HG03571 (cell line): ENCODE measurements around the gene NPAS2.

Experiments
- ATAC-seq: cut with Tn5 transposase; IDR thresholded peaks from one replicate; pipeline ENCODE4 v1.9.1; 2021; ENCODE audit not compliant: unreplicated experiment

NPAS2 gene

DNA sequence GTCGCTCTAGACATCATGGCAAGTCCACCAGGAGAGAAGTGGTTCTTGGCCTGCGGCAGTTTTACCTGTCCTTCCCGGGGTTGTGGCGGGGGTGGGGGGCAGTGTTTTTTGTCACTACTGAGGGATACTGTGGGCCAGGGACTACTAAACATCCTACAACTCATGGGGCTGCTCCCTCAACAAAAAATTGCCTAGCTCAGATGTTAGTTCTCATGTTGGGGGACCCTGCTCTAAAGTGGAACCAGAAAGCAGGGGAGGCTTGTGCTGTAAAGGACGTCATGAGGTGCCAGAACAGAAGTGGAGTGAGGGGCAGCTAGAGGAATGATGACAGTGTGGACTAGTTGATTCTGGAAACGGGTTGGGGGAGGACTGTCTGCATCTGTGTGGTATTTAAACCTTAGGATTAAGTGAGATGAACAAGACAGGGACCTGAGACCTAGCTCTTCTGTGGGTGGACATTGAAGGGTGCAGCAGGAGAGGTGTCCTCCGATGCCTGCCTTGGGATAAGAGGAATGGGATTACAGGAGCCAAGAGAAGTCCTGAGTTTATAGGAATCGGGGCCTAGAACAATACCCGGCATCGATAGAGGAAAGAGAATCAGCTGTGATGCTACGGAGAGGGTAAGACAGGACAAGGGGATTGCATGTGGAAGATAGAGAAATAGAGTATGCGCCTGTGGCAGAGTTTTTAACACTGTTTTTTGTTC, 184.8 kb downstream of the NPAS2 start:
- ATAC-seq: no peak

DNA sequence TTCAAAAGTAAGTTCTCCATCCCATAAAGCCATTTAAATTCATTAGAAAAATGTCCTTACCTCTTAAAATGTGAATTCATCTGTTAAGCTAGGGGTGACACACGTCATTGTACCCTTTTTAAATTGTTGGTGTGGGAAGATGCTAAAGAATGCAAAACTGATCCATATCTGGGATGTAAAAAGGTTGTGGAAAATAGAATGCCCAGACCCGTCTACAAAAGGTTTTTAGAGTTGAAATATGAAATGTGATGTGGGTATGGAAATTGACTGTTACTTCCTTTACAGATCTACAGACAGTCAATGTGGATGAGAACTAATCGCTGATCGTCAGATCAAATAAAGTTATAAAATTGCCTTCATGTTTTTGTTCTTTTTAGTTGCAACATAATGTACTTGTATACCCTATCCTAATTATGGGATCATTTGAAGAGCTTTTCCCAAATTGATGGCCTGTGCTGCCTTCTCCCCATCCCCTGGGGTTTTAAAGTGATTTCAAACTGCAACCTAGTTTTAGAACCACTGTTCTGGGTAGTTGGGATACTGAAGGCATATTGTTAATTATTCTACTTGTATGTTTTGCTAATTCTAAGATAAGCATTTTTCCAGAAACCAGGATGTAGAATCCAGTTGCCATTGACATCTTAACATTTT, 186.3 kb downstream of the NPAS2 start:
- ATAC-seq: no peak

DNA sequence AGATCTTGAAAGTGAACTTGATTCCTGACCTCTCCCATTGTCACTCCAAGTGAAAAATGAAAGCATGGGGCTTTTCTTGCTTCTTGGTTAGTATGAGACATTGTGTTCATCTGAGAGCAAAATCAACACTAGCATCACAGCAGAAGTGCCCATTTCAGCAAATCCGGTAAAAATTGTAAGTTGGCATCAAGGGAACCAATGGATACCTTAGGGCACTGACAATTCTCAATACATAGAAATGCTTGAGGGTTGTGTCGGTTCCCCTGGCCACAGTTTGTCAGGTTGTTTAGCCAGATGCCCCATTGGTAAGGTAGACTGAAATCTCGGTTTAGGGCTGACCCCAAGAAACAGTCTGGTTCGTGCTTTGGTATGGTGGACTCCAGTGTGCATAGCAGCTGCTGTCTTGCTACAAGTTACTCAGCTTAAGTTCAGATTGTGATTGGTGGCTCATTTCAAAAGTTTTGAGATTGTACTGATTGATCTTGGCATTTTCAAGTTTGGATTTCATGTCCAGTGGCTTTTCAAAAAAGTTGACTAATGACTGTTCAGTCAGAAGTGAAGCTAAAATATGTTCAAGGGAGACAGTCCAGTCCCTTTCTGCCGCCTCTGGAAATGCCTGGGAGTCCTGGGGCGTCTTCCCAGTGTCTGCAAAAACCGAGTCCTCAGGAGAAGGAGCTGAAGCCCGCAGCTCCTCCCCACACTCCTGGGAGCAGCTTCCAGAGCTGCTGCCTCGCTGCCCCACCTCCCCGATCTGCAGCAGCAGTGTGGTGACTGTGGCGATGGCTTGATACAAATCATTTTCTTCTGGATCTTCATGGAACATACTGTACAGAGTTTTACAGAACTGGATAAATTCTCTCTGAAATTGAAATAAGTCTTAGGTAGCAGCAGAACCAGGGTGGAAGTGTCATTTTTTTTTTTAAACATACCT, 187.7 kb downstream of the NPAS2 start:
- no peak for ATAC-seq

DNA sequence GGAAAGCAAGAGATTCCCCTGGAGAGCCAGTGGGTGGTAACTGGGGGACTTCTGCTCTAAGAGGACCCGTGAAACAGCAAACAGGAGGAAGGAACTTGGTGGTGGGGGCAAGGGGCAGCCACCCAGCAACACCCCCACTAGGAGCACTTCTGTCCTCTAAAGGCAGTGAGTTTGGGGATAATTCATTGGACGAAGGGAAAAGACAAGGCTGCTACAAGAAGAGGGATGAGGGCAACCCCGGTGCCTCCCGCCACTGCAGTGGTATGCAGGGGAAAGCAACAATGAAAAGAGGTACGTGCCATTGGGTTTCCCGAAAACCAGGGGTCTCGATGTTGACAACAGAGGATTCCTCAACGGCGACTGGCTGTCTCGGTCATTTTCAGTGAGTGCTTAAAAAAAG, 191.2 kb downstream of the NPAS2 start:
- no peak for ATAC-seq

DNA sequence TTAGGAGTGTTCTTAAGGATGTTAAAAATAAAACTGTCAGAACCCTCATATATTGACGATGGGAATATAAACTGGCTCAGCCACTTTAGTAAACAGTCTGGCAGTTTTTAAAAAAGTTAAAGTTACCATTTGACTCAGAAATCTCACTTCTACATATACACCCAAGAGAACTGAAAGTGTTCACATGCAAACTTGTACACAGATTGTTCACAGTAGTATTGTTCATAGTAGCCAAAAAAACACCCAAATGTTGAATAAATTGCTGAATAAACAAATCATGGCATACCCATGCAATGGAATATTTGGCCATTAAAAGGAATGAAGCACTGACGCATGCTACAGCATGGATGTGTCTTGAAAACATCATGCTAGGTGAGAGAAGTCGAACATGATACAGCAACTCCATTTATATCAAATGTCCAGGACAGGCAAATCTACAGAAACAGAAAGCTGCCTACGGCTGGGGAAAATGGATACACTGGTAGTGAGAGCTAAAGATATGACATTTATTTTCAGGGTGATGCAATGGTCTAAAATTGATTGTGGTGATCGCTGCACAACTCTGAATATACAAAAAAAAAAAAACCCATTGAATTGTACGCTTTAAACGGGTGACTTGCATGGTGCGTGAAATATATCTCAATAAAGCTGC, 192.2 kb downstream of the NPAS2 start:
- no peak for ATAC-seq

DNA sequence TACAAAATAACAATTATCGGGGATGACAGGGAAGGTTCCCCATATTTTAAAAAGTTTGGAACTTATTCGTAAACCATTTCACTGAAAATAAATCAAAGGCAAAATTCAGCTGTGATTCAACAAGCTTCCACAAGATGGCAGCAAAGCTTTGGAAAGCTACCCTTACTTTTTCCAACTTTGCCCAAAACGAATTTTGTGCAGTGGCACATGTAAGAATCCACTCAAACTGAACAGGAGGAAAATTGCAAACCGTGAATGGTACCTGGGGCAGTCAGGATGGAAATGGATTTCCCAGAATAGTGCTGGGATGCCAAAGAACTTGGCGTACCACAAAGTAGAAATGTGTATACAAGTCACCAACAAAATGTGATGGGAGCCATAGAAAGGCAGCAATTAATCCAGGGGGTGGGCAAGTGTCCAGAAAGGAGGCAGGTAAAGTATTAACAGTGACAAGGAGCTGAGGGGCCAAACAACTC, 192.8 kb downstream of the NPAS2 start:
- ATAC-seq: no peak

DNA sequence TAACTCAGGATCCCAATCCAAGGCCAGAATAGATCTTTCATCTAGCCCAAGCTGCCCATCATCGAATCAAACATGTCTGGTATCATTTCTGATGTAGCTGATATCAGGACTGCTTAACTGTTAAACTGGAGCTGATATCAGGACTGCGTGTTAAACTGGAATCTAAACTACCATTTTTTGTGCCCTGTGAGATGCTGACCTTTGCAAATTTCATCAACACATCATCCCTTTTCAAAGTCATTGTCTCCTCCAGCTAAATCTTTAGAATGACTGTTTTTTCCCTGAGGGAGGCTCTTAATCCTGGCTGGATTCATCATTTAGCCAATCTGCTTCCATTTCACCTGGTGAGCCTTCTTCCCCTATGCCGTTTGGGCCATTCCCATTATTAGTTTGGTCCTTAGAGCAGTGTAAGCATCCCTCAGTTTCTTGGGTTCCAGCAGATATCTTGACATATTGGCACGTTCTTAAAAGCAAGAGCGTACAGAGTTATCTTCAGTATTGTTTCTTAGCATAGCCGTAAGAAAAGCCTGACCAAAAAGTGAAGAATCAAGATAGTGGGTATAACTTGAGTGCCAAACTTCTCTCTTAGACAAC, 194.4 kb downstream of the NPAS2 start:
- ATAC-seq: no peak

DNA sequence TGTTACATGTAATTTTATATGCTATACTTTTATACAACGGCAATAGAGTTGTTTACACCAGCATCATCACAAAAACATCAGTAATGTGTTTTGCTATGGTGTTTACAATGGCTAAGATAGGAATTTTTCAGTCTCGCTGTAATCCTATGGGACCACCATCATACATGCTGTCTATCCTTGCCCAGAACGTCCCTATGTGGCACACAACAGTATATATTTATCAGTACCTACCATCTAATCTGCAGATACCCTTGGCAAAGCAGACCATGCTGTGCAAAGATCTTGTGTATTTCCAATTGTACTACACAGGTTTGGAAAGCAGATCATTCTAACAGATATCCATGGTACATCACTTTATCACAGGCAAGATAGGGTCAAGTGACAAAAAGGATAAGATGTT, 197.4 kb downstream of the NPAS2 start:
- ATAC-seq: no peak

DNA sequence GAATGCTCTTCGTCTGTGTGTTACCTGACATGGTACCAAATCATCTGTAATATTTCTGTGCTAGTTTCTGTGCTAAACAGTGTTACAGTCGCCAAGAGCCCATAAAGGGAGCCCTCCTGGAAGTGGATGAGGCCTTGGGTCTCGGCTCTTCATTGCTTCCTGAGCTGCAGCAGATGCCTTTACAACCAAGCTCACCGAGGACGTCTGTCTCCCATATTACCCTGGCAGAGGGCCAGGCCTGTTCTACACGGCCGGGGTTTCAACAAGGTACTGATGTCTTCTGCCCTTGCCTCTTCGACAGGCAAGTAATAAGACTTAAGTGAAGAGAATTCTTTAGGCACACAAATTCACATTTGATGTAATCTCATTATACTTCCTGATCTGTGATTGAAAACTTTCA, 199.0 kb downstream of the NPAS2 start:
- ATAC-seq: no peak

DNA sequence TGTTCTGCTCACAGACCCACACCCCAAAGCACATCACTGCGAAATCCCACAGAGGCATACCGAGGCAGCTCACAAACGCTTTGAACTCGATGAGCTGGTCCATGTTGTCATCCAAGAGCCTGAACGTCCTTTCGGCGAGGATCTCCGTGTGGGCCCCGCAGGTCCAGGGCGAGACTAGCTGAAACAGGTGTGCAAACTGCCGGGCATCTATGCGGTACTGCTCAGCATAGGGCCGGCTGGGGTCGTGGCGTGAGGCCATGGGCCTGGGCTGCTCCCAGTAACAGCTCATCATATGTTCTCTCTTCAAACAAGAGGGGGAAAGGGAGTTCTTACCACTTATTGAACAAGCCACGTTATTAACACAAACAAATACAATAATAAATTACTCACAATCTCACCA, 202.3 kb downstream of the NPAS2 start:
- no peak for ATAC-seq

DNA sequence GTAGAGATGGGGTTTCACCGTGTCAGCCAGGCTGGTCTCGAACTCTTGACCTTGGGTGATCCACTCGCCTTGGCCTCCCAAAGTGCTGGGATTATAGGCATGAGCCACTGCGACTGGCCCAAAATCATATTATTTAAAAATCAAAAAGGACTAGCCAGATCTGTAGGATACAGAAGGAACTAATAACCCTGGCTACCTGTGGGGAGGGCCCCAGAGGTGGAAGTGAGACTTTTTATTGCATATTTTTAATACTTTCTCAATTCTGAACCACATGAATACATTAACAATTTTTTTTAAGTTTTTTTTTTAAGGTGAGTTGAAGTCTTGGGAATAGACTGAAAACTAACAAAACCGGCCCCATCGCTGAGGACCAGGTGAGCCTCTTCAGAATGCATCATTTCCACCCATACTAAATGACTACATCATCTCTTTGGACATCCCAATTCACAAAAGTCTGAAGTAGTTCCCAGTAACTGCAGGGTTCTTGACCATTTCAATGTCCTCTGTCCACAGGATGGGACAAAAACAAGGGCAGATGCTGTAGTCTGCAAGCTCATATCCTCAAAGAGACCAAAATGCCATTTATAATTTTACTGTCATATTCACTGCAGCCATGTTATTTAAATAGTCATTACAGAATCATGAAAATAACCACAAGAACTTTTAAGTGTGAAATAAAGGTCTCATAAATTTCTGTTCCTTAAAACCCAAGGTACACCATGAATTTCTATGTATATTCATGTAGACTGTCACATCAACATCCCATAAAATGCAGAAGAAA, 203.6 kb downstream of the NPAS2 start:
- ATAC-seq: no peak

DNA sequence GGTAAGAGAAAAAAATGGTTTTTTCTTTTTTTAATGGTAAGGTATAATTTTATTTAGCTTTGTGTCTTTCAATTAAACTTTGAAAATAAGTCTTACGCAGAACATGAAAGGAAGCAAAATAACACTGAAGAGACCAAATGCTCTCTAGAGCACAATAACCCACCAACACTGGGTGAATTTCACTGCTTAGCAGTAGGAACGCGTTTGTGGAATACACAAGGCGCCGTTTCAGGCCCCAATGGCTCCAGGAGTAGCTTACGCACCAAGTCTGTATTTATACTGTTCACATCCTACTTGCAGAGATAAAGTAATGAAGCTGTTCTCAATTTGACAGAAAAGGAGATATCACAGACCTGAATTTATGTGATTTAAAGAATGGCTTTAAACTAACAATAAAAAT, 205.6 kb downstream of the NPAS2 start:
- ATAC-seq: no peak

DNA sequence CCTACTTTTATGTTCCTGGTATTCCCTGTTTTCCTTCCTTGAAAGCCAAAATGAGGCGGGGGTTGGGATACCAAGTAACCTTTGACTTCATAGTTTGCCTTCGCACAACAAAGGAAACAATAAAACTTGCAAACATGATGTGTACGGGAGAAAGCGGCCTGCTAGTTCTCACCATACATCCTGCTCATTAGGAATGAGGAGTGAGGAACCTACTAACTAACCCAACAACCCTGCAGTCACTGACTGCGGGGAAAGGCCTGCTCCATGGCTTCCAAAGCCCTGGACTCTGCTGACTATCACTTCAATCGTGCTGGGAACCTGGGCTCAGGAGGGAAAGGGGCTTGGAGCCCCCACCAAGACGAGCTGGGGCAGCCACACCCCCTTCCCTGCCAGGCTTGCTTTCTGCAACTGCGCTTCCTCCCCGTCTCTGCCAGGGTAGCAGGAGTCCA, 206.3 kb downstream of the NPAS2 start:
- ATAC-seq: no peak

DNA sequence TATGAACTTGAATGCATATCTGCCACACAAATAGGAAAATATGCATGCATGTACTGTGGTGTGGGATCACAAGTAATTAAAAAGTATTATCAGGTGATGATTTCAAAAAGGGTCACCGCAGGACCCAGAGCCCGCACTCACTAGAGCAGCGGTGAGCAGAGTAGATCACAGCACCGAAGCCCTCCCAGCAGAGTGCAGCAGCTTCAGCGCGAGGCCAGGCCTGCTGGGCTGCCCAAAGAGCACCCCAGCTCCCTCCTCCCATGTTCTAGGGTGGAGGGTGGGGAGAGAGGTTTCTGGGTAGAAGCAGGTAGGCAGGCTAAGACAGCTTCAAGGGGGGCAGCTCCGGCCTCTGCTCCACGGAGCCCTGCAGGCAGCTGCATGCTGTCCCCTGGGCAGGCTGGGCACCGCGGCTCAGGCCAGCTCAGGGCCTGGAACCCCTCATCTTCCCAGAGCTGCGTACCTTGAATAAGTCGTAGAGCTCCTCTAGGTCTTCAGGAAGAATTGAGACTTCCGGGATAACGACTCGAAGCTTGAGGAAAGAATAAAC, 207.1 kb downstream of the NPAS2 start:
- ATAC-seq: no peak

DNA sequence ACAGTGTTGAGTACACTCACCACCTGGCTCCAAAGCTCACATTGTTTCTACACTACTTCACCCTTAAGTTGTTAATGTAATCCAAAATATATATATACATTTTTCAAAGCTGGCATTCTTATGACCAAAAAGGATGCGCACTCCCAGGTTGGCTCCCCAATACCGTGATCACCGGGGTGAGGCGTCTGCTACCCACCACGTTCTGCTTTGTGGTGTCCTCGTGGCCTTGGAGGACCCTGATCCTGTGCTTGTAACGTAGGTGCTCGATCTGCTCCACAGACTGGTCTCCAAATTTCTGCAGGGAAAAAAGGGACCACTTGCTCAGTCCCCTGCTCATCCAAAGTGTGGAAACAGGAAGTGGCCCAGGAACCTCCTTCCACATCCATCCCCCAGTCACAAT, 207.9 kb downstream of the NPAS2 start:
- ATAC-seq: no peak

DNA sequence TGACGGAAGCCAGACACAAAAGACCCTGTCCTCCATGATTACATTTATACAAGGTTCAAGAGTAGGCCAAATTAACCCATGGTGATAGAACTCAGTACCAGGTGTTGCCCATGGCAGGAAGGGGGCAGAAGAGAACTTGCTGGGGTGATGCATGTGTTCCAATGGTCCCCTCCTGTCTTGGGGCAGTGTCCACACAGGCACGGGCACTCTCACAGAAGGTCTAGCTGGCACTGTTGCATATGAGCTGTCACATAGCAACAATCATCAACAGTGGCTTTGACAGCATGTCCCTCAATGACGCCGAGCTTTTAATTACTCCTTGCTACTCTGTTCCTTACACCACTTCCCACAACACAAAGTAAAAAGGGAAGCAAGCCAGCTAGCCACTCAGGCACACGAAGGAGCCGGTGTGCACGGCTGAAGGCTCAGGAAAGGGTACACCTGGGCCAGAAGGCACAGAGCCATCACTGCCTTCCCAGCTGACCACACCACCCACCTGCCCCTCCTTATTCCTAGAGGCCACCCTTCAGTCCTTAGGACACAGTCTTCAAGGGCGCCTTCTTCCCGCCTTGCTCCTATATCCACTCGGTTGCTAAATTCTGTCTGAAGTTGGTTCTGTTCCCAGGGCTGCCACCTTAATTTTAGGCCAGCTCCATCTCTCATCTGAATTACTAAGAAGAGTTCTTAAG, 211.1 kb downstream of the NPAS2 start:
- no peak for ATAC-seq

DNA sequence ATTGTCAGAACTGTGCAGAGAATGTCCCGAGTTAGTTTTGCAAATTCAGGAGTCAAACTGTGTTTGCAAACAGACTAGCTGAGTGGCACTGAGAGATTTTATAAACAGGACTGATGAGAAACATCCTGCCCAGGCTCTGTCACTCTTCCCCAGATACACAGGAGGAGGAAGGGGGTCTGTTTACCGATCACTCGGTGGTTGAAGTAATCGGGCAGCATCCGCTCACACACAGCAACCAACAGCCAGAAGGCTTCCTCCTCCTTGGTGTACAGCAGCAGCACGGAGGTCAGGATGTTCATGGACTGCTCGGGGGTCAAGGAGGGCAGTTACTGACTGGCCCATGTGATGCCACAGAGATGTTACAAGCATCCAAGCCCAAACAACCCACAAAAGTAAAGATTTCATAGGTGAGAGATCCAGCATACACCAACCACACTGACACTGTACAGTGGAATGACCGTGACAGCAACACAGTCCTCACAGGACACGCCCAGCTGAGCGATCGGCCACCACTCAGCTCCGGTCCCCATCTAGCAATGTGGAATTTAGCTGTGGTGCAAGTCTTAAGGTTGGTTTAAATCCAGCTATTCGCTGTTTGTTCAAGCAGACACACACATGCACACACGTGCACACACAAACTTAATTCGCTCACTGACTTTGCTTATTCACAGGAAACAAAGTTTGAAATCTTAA, 212.3 kb downstream of the NPAS2 start:
- ATAC-seq: no peak

DNA sequence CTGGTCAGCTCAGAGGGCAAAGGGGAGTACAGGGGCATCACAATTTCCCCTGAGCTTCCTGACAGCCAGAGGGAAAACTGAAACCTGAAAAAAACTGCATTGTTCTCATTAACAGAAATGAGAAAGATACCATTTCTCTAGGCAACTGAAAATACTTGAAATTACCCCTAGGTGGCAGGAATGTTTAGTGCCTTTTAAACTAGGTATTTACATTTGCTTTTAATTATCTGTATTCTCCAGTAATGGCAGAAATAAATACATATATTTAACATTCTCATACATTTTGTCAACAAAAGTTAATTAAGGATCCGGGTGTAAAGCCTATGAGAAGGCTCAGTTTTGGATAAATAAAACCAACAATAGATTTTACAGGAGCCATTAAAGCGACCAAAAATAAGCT, 216.6 kb downstream of the NPAS2 start:
- no peak for ATAC-seq
